ENCODE results near the gene RAB30. TPM values are rescaled to one million over a fixed set of nuclear protein-coding genes. Genes with fewer than 3 reads are reported as not detected.
"Not testable (repeated sequence)": the region's sequence is repeated elsewhere in the genome, so short reads cannot be mapped to it uniquely, and the experiment has no call there.

RAB30 gene
- total RNA-seq, 1 donor from 2014 or later = 7.7 TPM

DNA sequence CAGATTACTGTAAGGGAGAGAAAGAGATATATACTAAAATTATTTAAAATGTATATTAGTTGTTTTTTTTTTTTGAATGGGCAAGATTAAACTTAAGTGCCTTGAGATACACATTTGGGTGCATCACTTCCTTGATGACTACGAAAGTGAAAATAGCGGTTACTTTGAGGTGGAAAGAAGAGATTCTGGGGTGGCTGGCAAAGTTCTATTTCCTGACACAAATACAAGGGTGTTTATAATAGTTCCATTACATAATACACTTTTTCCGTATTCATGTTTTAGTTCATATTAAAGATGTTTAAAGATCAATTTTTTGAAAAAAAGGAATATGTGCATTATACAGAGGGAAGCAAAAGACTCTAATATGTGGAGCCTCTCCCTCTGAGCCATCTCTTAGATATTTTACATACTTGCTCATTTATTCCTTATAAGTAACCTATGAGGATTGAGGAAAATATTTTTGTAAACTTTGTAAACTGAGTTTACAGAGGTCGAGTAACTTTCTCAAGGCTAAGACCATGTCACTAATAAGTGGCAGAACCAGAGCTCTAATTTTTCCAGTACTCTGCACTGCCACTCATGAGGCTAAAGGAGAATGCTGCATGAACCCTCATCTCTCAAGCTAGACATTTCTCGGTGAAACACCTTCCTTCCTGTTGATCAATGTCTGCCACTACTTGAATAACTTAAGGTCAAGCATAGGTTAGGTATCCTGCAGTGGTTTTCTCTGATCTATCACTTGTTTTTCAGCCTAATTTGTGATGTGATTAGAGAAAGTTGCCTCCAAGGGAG is 111.5 kb downstream of the RAB30 start:
- Histone ChIP-seq H3K27me3 (no peaks in the 10 kb centered on the region), H3K36me3 (no peaks in the 10 kb centered on the region), H3K4me1 (no peaks in the 10 kb centered on the region), H3K9me3 (no peaks in the 10 kb centered on the region), H3K4me3 (no peak overlapping the region), H3K27ac (no peak overlapping the region)
- intact Hi-C loops (cut with DNase I) = no loop called here
- DNase-seq (ENCODE audit: low spot score in 2 of 2) = no peak
- TF ChIP-seq, protein P1, sequence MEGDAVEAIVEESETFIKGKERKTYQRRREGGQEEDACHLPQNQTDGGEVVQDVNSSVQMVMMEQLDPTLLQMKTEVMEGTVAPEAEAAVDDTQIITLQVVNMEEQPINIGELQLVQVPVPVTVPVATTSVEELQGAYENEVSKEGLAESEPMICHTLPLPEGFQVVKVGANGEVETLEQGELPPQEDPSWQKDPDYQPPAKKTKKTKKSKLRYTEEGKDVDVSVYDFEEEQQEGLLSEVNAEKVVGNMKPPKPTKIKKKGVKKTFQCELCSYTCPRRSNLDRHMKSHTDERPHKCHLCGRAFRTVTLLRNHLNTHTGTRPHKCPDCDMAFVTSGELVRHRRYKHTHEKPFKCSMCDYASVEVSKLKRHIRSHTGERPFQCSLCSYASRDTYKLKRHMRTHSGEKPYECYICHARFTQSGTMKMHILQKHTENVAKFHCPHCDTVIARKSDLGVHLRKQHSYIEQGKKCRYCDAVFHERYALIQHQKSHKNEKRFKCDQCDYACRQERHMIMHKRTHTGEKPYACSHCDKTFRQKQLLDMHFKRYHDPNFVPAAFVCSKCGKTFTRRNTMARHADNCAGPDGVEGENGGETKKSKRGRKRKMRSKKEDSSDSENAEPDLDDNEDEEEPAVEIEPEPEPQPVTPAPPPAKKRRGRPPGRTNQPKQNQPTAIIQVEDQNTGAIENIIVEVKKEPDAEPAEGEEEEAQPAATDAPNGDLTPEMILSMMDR (IDR thresholded peaks at IDR 0.05) = no peak

DNA sequence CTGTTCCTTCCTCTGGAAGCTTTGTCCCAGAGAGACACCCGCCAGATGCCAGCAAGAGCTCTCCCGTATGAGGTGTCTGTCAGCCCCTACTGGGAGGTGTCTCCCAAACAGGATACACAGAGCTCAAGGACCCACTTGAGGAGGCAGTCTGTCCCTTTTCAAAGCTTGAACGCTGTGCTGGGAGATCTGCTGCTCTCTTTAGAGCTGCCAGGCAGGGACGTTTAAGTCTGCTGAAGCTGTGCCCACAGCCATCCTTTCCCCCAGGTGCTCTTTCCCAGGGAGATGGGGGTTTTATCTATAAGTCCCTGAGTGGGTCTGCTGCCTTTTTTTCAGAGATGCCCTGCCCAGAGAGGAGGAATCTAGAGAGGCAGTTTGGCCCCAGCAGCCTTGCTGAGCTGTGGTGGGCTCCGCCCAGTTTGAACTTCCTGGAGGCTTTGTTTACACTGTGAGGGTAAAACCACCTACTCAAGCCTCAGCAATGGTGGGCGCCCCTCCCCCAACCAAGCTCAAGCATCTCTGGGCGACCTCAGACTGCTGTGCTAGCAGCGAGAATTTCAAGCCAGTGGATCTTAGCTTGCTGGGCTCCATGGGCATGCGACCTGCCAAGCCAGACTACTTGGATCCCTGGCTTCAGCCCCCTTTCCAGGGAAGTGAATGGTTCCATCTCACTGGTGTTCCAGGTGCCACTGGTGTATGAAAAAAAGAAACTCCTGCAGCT is 115.8 kb downstream of the RAB30 start:
- intact Hi-C loops (cut with DNase I); H3K4me1 ChIP-seq; H3K9me3 ChIP-seq; DNase-seq (ENCODE audit: low spot score in 2 of 2); H3K27ac ChIP-seq; H3K27me3 ChIP-seq; H3K4me3 ChIP-seq; H3K36me3 ChIP-seq: not testable (repeated sequence)

DNA sequence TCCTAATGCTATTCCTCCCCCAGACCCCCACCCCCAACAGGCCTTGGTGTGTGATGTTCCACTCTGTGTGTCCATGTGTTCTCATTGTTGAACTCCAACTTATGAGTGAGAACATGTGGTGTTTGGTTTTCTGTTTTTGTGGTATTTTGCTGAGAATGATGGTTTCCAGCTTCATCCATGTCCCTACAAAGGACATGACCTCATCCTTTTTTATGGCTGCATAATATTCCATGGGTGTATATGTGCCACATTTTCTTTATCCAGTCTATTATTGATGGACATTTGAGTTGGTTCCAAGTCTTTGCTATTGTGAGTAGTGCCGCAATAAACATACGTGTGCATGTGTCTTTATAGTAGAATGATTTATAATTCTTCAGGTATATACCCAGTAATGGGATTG is 121.2 kb downstream of the RAB30 start:
- intact Hi-C loops (cut with DNase I); H3K4me3 ChIP-seq; DNase-seq (ENCODE audit: low spot score in 2 of 2): not testable (repeated sequence)

DNA sequence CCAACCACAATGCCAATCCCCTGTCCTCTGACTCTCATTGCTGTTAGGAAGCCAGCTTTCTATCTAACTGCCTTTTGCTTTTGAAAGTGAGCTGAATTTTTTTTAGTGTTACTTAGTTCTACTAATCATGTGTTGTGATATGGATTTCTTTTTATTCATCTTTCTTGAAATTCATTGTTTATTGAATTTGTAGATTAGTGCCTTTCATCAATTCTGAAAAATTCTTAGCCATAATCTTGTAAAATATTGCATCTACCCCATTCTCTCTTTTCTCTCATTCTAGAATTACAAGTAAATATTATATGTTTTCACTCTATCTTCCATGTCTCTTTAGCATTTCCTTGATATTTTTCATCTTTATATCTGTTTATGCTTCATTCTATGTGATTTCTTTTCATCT is 122.3 kb downstream of the RAB30 start:
- Histone ChIP-seq H3K9me3 (peaks cover 0 to 8% of the 10 kb centered on the region in 2 donors), H3K4me3 (no peak overlapping the region), H3K27ac (no peak overlapping the region), H3K36me3 (no peaks in the 10 kb centered on the region), H3K4me1 (no peaks in the 10 kb centered on the region), H3K27me3 (no peaks in the 10 kb centered on the region)
- intact Hi-C loops (cut with DNase I) = no loop called here
- DNase-seq (ENCODE audit: low spot score in 2 of 2) = no peak
- TF ChIP-seq, protein P1 (IDR thresholded peaks at IDR 0.05) = no peak

More for the DNA sequence above, 121.2 kb downstream of the RAB30 start:
- H3K4me1 ChIP-seq, H3K27ac ChIP-seq, H3K27me3 ChIP-seq, H3K36me3 ChIP-seq, H3K9me3 ChIP-seq: not testable (repeated sequence)

DNA sequence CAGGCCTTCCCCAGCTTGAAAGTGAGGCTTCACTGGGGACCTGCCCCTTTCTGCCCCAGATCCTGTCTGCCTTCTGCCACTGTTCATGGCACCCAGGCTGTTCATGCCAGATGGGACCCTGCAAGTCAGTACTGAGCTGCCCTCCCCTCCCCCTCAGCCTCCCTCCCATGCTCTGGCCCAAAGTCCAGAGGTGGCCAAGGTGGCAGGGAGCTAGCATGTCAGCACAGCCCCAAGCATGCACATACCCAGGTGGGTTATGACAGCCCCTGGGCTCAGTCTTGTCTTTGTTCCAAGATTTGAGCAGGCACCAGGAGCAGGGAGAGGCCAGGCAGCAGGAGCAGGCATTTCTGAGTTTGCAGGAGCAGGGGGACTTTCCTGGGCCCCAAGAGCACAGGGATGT is 126.0 kb downstream of the RAB30 start:
- Histone ChIP-seq H3K27me3 (no peaks in the 10 kb centered on the region), H3K27ac (no peak overlapping the region), H3K9me3 (peaks cover 0 to 4% of the 10 kb centered on the region in 2 donors), H3K4me3 (no peak overlapping the region), H3K36me3 (no peaks in the 10 kb centered on the region), H3K4me1 (no peaks in the 10 kb centered on the region)
- DNase-seq (ENCODE audit: low spot score in 2 of 2) = no peak
- TF ChIP-seq, protein P1 (IDR thresholded peaks at IDR 0.05) = no peak
- intact Hi-C loops (cut with DNase I) = no loop called here

DNA sequence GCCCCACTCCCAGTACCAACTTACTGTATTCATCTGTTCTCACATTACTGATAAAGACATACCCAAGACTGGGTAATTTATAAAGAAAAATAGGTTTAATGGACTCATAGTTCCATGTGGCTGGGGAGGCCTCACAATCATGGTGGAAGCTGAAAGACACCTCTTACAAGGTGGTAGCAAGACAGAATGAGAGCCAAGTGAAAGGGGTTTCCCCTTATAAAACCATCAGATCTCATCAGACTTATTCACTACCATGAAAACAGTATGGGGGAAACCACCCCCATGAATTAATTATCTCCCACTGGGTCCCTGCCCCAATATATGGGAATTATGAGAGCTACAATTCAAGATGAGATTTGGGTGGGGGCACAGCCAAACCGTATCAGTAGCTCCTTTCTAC is 126.7 kb downstream of the RAB30 start:
- DNase-seq (ENCODE audit: low spot score in 2 of 2); H3K36me3 ChIP-seq; H3K9me3 ChIP-seq; H3K4me1 ChIP-seq; H3K27ac ChIP-seq; intact Hi-C loops (cut with DNase I); H3K4me3 ChIP-seq; H3K27me3 ChIP-seq: not testable (repeated sequence)

DNA sequence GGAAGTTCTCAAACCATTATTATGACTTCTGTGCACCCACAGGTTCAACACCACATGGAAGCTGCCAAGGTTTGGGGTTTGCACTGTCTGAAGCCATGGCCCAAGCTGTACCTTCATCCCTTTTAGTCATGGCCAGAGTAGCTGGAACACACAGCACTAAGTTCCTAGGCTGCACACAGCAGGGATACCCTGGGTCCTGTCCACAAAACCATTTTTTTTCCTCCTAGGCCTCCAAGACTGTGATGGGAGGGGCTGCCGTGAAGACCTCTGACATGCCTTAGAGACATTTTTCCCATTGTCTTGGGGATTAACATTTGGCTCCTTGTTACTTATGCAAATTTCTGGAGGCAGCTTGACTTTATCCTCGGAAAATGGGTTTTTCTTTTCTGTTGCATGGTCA is 127.5 kb downstream of the RAB30 start:
- DNase-seq (ENCODE audit: low spot score in 2 of 2) = no peak

DNA sequence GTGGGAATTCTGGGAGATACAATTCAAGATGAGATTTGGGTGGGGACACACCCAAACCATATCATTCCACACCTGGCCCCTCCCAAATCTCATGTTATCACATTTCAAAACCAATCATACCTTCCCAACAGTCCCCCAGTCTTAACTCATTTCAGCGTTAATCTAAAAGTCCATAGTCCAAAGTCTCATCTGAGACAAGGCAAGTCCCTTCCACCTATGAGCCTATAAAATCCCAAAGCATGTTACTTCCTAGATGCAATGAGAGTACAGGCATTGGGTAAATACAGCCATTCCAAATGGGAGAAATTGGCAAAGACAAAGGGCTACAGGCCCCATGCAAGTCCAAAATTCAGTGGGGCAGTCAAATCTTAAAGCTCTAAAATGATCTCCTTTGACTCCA is 128.3 kb downstream of the RAB30 start:
- H3K9me3 ChIP-seq; intact Hi-C loops (cut with DNase I); DNase-seq (ENCODE audit: low spot score in 2 of 2); H3K36me3 ChIP-seq; H3K4me3 ChIP-seq; H3K27ac ChIP-seq; H3K27me3 ChIP-seq; H3K4me1 ChIP-seq: not testable (repeated sequence)

More for the DNA sequence above, 127.5 kb downstream of the RAB30 start:
- Histone ChIP-seq H3K4me1 (no peaks in the 10 kb centered on the region), H3K9me3 (no peaks in the 10 kb centered on the region), H3K4me3 (no peak overlapping the region), H3K27ac (no peak overlapping the region), H3K27me3 (no peaks in the 10 kb centered on the region), H3K36me3 (no peaks in the 10 kb centered on the region)
- intact Hi-C loops (cut with DNase I) = no loop called here
- TF ChIP-seq, protein P1 (IDR thresholded peaks at IDR 0.05) = no peak

Measured in ascending aorta (tissue), 2 donors.